NCI-H2081 treated with DMSO at 0.1 percent for 48 hours (cell line): Measurements from ENCODE around the gene JMJD1C.
"Not testable (repeated sequence)": the region's sequence is repeated elsewhere in the genome, so short reads cannot be mapped to it uniquely, and the experiment has no call there.

ENCODE experiments used
- DNase-seq: peaks from one replicate; lab custom pipeline; 2025; lab: John Stamatoyannopoulos, UW

Gene JMJD1C

DNA sequence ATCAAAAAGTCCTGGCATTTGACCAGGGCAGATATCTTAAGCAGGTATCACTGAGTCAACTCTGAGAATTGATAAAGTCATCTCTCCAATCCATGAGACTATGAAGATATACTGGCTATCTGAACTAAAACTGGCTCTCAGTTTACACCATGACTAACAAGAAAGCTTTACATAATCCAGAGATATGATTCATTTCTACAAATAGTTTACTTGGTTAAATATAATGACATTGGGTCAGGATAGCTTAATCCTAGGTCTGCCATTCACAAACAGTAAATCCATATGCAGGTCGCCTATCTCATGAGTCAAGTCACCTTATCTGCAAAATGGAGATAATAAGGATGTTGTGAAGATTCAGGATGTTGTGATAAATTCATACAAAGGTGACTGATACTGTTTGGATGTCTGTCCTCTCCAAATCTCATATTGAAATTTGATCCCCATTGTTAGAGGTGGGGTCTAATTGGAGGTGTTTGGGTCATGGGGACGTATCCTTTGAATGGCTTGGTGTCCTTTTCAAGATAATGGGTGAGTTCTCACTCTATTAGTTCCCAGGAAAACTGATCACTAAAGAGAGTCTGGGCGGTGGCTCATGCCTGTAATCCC, 117.4 kb downstream of the JMJD1C start:
- DNase-seq = no peak

DNA sequence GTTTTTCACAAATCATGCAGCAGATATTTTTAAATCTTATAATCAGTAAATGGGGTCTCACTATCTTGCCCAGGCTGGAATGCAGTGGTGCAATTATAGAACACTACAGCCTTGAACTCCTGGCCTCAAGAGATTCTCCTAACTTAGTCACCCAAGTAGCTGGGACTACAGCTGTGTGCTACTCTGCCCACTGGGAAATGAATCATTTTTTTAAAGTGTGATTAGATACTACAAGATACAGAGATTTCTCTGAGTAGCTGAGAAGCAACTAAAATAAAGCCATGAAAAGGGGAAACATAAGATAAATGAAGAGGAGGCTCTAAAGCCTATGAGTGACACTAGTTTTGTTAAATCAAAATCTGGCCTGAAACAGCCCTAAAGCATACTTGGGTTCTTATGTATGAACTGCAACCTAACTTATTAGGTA, 119.7 kb downstream of the JMJD1C start:
- no peak for DNase-seq

DNA sequence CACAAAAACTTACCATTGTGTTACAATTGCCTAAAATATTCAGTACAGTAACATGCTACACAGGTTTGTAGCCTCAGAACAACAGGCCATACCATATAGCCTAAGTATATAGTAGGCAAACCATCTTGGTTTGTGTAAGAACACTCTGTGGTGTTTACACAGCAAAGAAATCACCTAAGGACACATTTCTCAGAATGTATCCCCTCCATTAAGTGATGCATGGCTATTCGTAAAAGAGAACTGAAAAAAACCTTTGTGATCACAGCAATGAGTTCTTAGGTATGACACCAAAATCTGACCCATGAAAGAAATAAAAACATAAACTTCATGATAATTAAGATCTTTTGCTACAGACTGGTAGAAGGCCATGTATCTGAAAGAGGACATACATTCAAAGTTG, 121.5 kb downstream of the JMJD1C start:
- DNase-seq = no peak

DNA sequence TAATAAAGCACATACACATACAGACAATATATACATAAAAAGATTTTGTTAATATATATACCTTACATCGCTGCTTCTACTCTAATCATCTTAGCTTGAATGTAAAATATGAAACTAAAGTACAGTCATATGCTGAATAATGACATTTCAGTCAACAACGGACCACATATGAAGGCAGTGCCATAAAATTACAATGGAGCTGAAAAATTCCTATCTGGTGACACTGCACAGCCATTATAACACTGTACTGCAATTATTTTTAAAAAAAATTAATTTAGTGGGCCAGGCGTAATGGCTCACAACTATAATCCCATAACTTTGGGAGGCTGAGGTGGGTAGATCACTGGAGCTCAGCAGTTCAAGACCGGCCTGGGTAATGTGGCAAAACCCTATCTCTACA, 122.3 kb downstream of the JMJD1C start:
- no peak for DNase-seq

DNA sequence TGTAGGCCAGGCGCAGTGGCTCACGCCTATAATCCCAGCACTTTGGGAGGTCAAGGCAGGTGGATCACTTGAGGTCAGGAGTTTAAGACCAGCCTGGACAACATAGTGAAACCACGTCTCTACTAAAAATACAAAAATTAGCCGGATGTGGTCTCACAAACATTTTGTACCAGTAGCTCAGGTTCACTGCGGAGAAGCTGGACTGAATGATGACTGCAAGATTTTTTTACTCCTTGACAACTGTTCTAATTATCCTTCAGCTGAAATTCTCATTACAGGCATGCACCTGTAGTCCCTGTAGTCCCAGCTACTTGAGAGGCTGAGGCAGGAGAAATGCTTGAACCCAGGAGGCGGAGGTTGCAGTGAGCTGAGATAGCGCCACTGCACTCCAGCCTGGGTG, 126.1 kb downstream of the JMJD1C start:
- DNase-seq = not testable (repeated sequence)

DNA sequence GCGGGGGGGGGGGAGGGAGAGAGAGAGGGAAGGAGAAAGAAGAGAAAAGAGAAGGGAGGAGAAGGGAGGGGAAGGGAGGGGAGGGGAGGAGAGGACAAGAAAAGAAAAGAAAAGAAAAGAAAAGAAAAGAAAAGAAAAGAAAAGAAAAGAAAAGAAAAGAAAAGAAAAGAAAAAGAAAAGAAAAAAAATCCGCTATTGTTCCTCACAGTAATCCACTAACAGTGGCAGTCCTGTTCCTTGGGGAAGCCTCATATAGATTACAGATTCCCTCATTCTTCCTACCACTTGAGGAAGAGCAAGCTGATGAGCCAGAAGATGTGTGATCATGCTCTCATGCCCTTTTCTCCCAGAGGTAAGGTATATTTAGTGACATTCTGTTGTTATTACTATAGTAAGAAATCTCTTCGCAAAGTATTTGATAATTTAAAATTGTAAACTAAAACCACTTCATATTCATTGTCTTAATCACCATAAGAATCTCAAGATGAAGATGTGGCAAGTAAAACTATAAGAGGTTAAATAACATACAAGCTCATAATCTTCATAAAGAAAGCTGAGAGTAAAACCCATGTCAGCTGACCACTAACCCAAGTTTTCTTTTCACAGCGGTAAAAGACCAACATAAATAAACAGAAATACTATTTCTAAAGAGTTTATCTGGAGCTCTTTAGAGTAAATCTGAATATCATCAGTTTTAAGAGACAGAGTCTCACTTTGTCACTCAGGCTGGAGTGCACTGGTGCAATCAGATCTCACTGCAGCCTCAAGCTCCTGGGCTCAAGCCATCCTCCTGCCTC, 128.1 kb downstream of the JMJD1C start:
- DNase-seq = no peak

DNA sequence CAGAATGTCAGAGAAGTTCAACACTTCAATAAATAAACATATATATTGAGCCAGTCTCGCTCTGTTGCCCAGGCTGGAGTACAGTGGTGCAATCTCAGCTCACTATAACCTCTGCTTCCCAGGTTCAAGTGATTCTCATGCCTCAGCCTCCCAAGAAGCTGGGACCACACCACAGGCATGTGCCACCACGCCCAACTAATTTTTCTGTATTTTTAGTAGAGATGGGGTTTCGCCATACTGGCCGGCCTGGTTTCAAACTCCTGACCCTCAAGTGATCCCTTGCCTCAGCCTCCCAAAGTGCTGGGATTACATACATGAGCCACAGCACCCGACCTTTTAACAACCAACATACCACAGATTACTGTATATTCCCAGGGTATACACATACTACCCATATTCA, 134.2 kb downstream of the JMJD1C start:
- no peak for DNase-seq

DNA sequence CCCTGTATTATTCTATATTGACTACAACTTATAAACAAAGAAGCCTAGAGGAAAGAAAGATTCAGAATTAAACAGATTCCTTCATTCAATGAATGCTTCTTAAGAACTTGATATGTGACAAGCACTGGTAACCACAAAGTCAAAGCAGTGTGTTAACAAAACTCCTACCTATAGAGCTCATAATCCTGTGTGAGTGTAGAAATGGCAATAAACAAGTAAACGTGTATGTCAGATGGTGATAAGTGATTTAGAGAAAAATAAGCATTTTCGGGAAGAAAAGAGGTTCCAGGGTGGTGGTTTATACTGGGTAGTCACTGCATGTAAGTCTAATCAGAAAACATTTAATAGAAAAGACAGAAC, 141.3 kb downstream of the JMJD1C start:
- no peak for DNase-seq

DNA sequence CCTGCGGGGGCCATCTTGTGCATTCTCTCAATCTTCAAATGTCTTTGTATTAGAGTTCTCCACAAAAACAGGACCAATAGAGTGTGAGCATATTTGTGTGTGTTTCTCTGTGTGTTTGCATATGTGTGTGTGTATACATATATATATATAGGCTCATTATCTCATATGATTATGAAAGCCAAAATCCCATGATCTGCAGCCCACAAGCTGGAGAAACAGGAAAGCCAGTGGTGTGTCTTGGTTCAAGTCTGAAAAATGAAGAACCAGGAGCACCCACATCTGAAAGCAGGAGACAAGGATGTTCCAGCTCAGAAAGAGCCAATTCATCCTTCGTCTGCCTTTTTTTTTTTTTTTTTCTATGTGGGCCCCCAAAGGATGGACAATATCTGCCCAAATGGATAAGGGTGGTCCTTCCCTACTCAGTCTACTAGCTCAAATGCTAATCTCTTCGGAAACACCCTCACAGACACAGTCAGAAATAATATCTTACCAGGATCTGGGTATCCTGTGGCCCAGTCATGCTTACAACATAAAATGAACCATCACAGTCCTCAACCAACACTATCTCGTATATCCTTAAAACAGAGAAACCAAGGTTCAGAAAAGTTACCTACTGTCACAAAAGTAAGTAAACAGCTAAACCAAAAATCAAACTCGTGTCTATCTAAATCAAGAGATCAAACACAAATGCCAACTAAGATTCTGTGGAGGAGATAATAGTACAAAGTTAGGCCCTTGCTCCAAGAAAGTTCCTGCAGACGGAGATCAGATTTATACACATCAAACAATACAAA, 141.9 kb downstream of the JMJD1C start:
- DNase-seq = no peak

DNA sequence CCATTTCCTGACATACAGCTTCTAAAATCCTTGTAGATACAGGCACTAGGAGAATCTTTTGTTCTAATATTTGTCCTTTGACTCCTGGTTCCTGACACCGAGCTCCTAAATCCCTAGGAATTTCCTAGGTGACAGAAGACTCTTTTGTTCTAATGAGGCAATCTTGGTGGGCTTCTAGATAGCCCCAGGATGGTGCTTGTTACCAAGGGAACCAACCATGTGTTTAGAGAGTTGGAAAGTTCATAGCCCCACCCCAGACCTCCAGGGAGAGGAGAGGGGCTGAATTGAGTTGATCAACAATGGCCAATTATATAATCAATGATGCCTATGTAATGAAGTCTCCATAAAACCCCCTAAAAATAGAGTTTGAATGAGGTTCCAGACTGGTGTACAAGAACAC, 145.1 kb downstream of the JMJD1C start:
- DNase-seq = no peak

DNA sequence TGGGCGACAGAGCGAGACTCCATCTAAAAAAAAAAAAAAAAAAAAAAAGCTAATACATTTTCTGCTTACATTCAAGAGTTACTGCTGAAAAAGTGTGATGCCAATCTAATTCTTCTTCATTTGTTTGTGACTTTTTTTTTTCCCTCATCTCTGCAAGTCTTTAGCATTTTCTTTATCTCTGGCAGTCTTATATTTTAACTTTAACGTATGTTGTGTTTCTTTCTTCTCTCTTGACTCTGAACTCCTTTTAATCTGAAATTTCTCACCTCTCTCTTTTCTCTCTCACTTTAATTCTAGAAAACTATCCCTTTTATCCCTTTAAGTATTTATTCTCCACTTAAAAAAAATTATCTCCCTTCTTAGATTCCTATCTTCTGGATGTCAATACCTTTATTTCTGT, 146.5 kb downstream of the JMJD1C start:
- no peak for DNase-seq

DNA sequence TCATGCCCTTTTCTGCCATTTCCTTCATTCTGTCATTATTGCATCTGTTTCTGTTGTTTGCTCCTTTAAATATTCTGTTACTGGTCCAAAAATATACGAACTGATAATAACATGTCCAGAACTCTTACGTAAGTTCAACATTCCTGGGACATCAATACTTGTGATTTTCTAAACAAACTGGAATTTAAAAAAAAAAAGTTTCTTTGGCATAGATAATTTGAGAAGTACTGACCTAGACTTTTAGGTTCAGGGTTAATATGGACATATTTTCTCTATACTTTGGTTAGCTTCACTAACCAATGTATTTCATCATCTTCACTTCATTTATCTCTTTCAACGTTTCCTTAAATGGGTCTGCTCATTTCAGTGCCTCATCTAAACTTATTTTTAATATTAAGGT, 147.3 kb downstream of the JMJD1C start:
- DNase-seq = no peak

DNA sequence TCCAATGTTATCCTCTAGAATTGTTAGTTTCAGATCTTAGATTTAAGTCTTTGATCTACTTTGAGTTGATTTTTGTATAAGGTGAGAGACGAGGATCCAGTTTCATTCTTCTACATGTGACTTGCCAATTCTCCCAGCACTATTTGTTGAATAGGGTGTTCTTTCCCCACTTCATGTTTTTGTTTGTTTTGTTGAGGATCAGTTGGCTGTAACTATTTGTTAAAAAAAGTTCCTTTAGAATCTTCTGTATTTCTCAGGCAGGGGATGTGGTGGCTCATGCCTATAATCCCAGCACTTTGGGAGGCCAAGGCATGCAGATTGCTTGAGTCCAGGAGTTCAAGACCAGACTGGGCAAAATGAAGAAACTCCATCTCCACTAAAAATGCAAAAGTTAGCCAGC, 151.8 kb downstream of the JMJD1C start:
- DNase-seq = no peak

DNA sequence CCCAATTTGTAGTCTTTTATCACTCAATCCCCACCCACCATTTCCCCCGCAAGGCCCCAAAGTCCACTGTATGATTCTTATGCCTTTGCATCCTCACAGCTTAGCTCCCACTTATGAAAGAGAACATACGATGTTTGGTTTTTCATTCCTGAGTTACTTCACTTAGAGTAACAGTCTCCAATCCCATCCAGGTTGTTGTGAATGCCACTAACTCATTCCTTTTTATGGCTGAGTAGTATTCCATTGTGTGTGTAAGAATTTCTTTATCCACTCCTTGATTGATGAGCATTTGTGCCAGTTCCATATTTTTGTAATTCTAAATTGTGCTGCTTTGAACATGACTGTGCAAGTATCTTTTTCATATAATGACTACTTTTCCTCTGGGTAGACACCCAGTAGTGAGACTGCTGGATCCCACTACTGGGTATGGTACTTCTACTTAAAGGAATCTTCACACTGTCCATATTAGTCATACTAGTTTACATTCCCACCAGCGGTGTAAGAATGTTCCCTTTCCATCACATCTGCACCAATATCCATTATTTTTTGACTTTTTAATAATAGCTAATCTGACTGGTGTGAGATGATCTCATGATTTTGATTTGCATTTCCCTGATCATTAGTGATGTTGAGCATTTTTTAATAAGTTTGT, 152.6 kb downstream of the JMJD1C start:
- no peak for DNase-seq

DNA sequence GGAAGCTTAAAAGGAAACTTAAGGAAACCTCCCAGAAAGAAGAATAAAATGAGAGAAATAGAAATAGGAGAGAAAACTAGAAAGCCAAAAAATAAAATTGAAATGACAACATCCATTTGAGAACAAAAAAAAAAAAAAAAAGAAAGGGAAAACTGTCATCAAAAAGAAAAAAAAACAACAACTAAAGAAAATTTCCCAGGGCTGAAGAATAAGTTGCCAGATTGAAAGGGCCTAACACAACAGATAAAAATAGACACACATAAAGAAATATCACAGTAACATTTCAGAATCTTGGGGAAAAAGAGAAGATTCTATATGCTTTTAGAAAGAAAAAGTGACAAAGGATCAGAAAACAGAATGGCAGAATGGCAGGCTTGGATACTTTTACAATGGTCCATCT, 157.1 kb downstream of the JMJD1C start:
- DNase-seq = no peak

DNA sequence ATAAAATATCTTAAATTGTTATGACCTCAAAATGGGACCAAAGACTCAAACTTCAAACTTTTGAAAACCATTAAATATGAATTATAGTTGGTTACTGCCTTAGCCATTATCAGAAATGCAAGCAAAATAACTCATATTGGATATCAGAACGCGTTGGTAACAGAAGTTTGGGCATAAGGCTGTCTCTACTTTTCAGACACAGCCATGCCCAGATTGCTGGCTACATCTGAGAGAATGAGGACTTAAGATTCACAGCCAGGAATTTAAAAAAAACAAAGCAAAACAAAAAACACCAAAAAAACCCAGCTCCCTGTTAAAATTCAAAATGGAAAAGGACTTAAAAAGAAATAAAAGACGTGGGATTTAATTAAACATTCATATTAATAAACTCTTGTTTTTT, 161.6 kb downstream of the JMJD1C start:
- DNase-seq = no peak

DNA sequence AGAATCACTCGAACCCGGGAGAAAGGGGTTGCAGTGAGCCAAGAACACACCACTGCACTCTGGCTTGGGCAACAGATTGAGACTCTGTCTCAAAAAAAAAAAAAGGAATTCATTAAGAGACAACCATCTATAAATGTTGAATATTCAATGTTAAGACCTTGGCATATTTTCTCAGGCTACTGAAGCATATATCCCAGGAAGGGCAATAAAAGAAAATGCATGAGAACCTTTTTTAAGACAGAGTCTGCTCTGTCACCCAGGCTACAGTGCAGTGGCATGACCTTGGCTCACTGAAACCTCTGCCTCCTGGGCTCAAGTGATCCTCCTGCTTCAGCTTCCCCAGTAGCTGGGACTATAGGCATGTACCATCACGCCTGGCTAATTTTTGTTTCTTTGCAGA, 165.0 kb downstream of the JMJD1C start:
- DNase-seq = no peak

DNA sequence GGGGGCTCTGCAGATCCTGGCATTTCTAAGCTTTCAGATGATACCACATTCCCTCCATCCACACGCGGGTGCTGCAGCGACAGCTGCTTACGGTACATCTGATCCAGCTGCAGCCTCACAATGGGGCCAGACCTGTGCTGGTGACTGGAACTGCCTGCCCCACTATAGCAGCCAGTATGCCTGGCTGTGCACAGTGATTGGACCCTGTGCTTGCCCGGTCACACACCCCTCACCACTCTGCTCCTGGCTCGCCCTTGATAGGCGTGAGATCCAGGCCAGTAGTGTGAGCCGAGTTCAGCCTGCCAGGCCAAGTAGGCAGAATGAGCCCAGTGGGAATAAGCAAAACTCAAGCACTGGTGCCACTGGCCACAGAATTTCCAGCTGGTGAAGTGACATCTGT, 167.8 kb downstream of the JMJD1C start:
- no peak for DNase-seq

DNA sequence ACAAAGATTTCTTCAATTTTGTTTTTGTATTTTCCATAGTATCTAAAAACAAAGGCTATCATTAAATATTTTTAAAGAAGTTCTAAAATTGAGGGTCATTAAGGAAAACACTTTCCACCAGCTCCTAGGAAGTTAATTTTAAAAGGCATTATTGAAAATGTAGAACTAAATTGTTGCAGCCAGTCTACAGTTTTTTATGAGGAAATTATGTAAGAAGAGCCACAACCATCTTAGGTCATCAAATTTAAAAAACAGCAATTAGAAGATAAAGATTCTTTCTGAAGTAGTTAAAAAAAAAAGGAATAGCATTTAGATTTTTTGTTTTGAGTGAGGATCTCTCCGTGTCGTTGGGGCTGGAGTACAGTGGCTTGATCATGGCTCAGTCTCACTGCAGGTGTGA, 171.0 kb downstream of the JMJD1C start:
- no peak for DNase-seq

DNA sequence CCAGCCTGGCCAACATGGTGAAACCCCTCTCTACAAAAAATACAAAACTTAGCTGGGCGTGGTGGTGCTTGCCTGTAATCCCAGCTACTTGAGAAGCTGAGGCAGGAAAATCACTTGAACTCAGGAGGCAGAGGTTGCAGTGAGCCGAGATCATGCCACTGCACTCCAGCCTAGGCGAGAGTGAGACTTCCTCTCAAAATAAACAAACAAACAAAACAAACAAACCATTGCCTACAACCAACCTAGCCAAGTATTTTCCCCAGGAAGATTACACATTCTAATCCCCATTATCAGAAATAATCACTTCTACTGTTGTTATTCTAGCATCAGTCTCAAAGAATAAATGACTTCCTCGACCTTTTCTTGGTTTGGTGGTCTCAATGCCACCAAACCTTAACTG, 172.9 kb downstream of the JMJD1C start:
- DNase-seq = not testable (repeated sequence)

DNA sequence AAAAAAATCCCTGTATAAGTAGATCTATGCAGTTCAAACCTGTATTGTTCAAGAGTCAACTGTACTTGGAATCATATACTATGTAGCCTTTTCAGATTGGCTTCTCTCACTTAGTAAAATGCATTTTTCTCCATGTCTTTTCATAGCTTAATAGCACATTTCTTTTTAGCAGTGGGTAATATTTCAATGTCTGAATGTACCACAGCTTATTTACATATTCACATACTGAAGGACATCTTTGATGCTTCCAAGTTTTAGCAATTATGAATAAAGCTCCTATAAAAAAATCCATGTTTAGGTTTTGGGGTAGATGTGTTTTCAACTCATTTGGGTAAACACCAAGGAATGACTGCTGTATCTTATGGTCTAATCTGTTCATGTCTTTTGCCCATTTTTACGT, 177.6 kb downstream of the JMJD1C start:
- DNase-seq = no peak

DNA sequence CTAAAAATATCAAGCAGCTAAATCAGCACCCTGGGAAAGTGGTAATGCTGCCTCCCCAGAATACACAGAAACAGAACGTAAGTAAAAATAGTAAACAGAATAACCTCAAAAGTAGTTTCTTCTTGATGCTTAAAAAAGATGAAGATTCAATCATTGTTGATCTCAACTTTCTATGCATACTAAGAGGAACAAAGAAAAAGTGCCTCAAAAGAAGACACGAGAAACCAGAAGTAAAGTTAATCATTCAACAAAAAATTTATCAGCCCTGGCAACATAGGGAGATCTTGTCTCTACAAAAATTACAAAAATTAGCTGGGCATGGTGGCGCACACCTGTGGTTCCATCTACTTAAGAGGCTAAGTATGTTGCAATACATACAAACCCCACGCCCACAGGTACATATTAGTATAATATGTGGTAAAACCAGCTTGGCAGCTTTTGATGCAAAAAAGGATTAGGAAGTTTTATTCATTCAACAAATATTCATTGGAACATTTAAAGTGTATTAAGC, 179.0 kb downstream of the JMJD1C start:
- DNase-seq = no peak

DNA sequence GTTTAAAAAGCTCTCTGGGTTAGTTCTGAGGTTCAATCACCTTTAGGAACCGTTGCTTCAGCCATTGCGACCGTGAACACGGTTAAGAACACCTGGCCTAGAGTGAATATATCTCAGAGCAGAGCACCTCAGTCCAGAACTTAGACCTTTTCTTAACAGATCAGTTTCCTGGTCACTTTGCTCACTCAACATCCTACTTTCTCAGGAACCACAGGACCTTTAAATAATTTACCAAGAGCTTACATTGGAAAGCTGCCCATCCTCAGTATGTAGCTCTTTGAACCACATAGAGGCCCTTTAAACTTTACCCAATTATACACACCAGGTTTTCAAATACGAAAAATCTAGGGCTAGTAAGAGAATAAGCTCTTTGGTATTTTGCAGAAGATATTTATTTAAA, 179.4 kb downstream of the JMJD1C start:
- DNase-seq = no peak
